Measurements from ENCODE around the gene RPN2.
A peak's percentile ranks its signal among the peaks of the same experiment; 100 is the strongest.

The RPN2 gene

DNA sequence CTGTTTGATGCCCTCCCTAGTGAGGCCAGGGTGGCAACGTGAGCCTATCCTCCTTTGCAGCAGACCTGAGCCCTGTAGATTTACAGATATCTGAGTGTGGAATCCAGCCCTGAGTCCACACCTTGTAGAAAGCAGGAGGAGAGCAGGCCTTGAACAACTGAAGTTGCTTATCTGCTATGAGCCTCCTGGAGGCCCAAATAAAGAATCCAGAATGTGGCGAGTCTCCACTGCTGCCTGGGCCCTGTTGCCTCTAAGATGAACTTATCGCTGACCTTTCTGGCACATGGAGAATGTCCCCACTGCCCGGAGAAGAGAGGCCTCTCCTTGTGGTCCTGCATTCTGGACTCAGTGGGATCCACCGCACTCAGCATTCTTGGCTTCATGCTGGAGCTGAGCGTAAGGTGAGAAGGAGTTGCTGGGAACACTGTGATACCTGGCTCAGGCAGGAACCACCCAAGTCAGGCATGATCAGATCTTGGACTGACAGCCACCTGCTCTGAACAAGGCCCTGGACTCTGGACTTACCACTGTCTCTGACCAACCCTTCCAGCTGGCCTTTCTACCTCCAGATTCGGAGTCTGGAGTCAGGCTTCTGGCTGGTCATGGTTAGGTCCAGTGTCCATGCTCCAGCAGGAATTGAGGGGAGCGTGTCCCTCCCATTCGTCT is 104.5 kb downstream of the RPN2 start:
- H3K4me3 Mint-ChIP-seq = no peak overlapping the region
- no peaks in the 10 kb centered on the region for H3K27me3 Mint-ChIP-seq
- H3K4me1 Mint-ChIP-seq = no peaks in the 10 kb centered on the region
- DNase-seq (ENCODE audit: low spot score in 2 of 2) (no peak), ATAC-seq (ENCODE audit: low read depth) (no peak)
- no peak overlapping the region for H3K27ac Mint-ChIP-seq
- no peaks in the 10 kb centered on the region for H3K9me3 Mint-ChIP-seq
- H3K36me3 Mint-ChIP-seq = no peaks in the 10 kb centered on the region

DNA sequence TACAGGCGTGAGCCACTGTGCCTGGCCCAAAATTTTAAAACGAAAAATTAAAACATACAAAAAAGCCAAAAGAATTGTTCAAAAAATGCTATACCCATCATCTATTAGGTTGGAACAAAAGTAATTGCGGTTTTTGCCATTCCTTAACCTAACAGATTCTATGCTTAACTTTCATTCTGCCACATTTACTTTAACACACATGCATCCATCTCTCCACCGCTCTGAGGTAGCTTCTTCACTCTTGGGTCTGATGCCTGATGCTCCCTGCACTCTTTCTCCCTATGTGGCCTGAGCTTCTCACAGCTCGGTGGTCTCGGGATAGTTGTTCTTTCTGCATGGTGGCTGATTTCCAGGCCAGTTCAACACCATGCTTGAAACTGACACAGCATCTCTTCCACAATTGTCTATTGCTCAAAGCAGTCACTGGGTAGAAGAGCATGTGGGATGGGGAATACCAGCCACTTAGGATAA is 105.6 kb downstream of the RPN2 start:
- Mint-ChIP-seq H3K4me1 (no peaks in the 10 kb centered on the region), H3K9me3 (no peaks in the 10 kb centered on the region), H3K36me3 (no peaks in the 10 kb centered on the region), H3K4me3 (no peak overlapping the region), H3K27ac (no peak overlapping the region), H3K27me3 (no peaks in the 10 kb centered on the region)
- DNase-seq (ENCODE audit: low spot score in 2 of 2) = no peak
- ATAC-seq (ENCODE audit: low read depth) = no peak

DNA sequence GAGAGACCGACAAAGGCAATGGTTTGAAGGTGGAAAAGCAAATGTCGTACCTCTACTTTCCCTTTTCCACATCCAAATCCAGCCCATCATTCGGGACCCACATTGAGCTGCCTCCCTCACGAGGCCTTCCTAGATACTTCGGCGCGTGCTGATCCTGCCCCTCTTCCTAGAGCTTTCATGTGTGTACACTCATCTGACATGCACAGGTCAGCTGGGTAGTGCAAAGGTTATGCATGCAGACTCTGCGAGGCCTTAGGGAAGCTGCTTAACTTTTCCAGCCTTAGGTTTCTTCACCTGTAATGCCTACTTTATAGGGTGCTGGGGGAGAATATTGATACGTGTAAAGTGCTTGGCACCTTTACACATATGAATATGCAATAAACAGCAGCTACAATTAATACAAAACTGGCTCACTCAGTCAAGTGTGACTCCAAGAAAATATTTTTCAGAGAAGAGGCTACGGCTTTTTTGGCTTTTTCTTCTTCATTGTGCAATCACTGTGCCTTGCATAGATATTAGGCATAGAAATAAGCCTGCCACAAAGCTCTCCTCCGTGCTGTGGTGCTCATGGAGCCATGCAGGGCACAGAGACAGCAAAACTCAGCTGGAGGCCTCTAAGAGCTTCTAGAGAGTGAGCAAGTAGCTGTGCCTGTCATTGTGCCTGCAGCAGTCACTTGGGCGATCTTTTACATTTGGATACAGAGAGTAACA is 106.7 kb downstream of the RPN2 start:
- no peaks in the 10 kb centered on the region for H3K27me3 Mint-ChIP-seq

DNA sequence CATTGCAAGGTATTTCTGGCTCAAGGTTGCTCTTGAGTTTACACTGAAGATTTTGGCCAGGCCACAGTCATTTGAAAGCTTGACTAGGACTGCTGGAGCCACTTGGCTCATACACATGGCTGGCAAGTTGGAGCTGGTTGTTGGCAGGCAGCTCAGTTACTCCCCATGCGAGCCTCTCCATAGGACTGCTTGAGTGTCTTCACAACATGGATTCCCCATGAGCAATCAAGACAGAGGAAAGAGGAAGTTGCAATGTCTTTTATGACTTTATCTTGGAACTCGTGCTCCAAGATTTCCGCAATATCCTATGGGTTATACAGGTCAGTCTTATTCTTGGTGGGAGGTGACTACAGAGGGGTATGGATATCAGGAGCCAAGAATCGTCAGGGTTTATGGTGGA is 109.0 kb downstream of the RPN2 start:
- H3K4me3 Mint-ChIP-seq = peak overlapping the region; percentile 8
- H3K9me3 Mint-ChIP-seq = no peaks in the 10 kb centered on the region
- peaks cover 7% of the 10 kb centered on the region for H3K36me3 Mint-ChIP-seq
- DNase-seq (ENCODE audit: low spot score in 2 of 2) (no peak), ATAC-seq (ENCODE audit: low read depth) (no peak)
- H3K4me1 Mint-ChIP-seq = peaks cover 11% of the 10 kb centered on the region
- H3K27me3 Mint-ChIP-seq = no peaks in the 10 kb centered on the region
- no peak overlapping the region for H3K27ac Mint-ChIP-seq

More for the DNA sequence above, 106.7 kb downstream of the RPN2 start:
- DNase-seq (ENCODE audit: low spot score in 2 of 2) (no peak), ATAC-seq (ENCODE audit: low read depth) (no peak)
- Mint-ChIP-seq H3K36me3 (no peaks in the 10 kb centered on the region), H3K27ac (no peak overlapping the region), H3K9me3 (no peaks in the 10 kb centered on the region), H3K4me3 (no peak overlapping the region), H3K4me1 (no peaks in the 10 kb centered on the region)

- Mint-ChIP-seq H3K9me3 (peaks cover 3% of the 10 kb centered on the region), H3K4me3 (peak overlapping the region; percentile 91), H3K27ac (peak overlapping the region; percentile 97), H3K4me1 (peaks cover 22% of the 10 kb centered on the region), H3K27me3 (no peaks in the 10 kb centered on the region), H3K36me3 (peaks cover 14% of the 10 kb centered on the region)
- ATAC-seq (ENCODE audit: low read depth) (no peak), DNase-seq (ENCODE audit: low spot score in 2 of 2) (no peak)
Observed at GRCh38 chr20:37290158-37290810, 111.2 kb downstream of the RPN2 start.
